Heart right ventricle (tissue), 16 donors: ENCODE measurements around the gene EGFR. TPM values are rescaled to one million over a fixed set of nuclear protein-coding genes. Genes with fewer than 3 reads are reported as not detected.
A peak's percentile ranks its signal among the peaks of the same experiment; 100 is the strongest.

ENCODE experiments used
- ATAC-seq, 8 donors: fragments of 200-7000 bp; cut with Tn5 transposase; one replicate each; pipeline ENCODE4 v1.9.1; 2020; ENCODE audit warnings: mild to moderate bottlenecking in 8 of 8, moderate library complexity in 8 of 8, moderate number of reproducible peaks in 1 of 8
- DNase-seq, 2 donors: peaks; one replicate each; pipeline ENCODE4 v3.0.0-alpha.2; 2020
- H3K27ac ChIP-seq, 10 donors: fragments of 200-600 bp; sonication (generic) in 2 of 10; one replicate each; pipeline versions ENCODE4 v1.5.0 to v1.8.0; 2020 to 2022; ENCODE audit warnings: mild to moderate bottlenecking in 3 of 10
- H3K27me3 ChIP-seq, 7 donors: fragments of 200-600 bp; one replicate each; pipeline ENCODE4 v1.8.0; 2021 to 2022; ENCODE audit warnings: mild to moderate bottlenecking in 2 of 7
- H3K36me3 ChIP-seq, 9 donors: fragments of 200-600 bp; sonication (generic) in 1 of 9; one replicate each; pipeline versions ENCODE4 v1.5.0 to v1.8.0; 2020 to 2022; ENCODE audit warnings: mild to moderate bottlenecking in 2 of 9
- H3K4me1 ChIP-seq, 9 donors: fragments of 200-600 bp; sonication (generic) in 1 of 9; one replicate each; pipeline versions ENCODE4 v1.5.0 to v1.8.0; 2020 to 2022; ENCODE audit warnings: mild to moderate bottlenecking in 4 of 9
- H3K4me3 ChIP-seq, 10 donors: fragments of 200-600 bp; sonication (generic) in 2 of 10; one replicate each; pipeline versions ENCODE4 v1.5.0 to v1.8.0; 2020 to 2022; ENCODE audit warnings: mild to moderate bottlenecking in 7 of 10, moderate library complexity in 2 of 10
- H3K9me3 ChIP-seq, 11 donors: fragments of 200-600 bp in 10 of 11; sonication (generic) in 2 of 11; one replicate each; pipeline versions ENCODE4 v1.5.0 to v1.8.0; 2013 to 2022; ENCODE audit warnings: mild to moderate bottlenecking in 2 of 11, control low read depth in 1 of 11, moderate library complexity in 1 of 11
- CTCF ChIP-seq, 9 donors: fragments of 200-600 bp; sonication (generic) in 2 of 9; IDR thresholded peaks; one replicate each; pipeline versions ENCODE4 v1.5.0 to v1.8.0; 2021 to 2022; ENCODE audit warnings: antibody characterized with exemption in 9 of 9, mild to moderate bottlenecking in 5 of 9, moderate library complexity in 1 of 9
- WGBS, 2 donors: extraction: QIAGEN DNeasy Blood & Tissue Kit; methylation state at CpG; one replicate each; pipeline ENCODE4 v1.1.7; 2013; ENCODE audit warnings: inconsistent platforms in 1 of 2; 5-methylcytosine and 5-hydroxymethylcytosine counted together
- intact Hi-C, 10 donors: fragments of 100-400 bp; cut with DNase I; formaldehyde crosslinking; loops; one replicate each; pipeline versions ENCODE4 v1.11.1 to v1.14.2; 2022
- polyA plus RNA-seq, 2 donors: library from polyadenylated mRNA; stranded (reverse); fragments of 200-250 nt; gene quantifications; one replicate each; pipeline ENCODE4 v1.2.3, GENCODE V29; 2013
- total RNA-seq, 10 donors: library from RNA; stranded (reverse); fragmentation: NEBNext Ultra II Directional in 3 of 10; extraction: Animal tissue kit (Norgen Biotek cat#: 25700) in 3 of 10; gene quantifications; one replicate each; pipeline versions ENCODE4 v1.2.1 to v1.2.4, GENCODE V29; 2021 to 2023
- donor health status: Arrhythmogenic right ventricular cardiomyopathy.
- donor health status: ischemic (EF 13 %, LVEDD 7.1; RV severe dilation, severe dysfunction).
- donor health status: healthy with polysubstance abuse.
- donor health status: DM: no; HTN: yes; CAD: no.
- donor health status: DM: no; HTN: no; CAD: no.
- donor health status: ischemic (EF 25% LVEDD 6.9; RV normal size, moderate dysfunction).
- donor health status: ischemic (EF 25% LVEDD 5.7; RV mildly dilated, moderate dysfunction).
- donor health status: healthy.
- donor health status: DM: yes; HTN: yes; CAD: no.
- donor health status: Ischemic cardiomyopathy.
- donor health status: ischemic (EF 35%, LVEDD 5.7; RV mildly dilated, moderate dysfunction).
- donor health status: nonischemic (EF 11% LVEDD 7.7; RV severe dilation, severe dysfunction).
- donor health status: DM: yes; HTN: yes; CAD: no.
- donor health status: PGD.
- donor health status: ischemic (EF 29% LVEDD 5.4; RV normal size, mild dysfunction).
- donor health status: nonischemic (EF 23%, LVEDD 6.1; RV moderate dilation, normal function).

Gene EGFR
- total and polyA plus RNA-seq, 12 donors = 1.9 to 13.5 (median 7.6) TPM

GRCh38 chr7:55131142-55131929, 112.5 kb downstream of the EGFR start:
- Histone ChIP-seq H3K36me3 (no peaks in the 10 kb centered on the region), H3K4me1 (peaks cover 26 to 85% (median 73%) of the 10 kb centered on the region in 9 donors), H3K27me3 (no peaks in the 10 kb centered on the region), H3K27ac (peak overlapping the region in 9 of 10 donors; percentile 36 to 85 (median 60)), H3K4me3 (no peak overlapping the region), H3K9me3 (peaks cover 0 to 5% (median 0%) of the 10 kb centered on the region in 11 donors)
- no peak for TF ChIP-seq CTCF (IDR thresholded peaks at IDR 0.05)
- 82 to 85% methylated on average over 17 of the region's 17 CpGs for WGBS, 2 donors
- peak in 1 of 2 donors; percentile 23 for DNase-seq
- ATAC-seq = no peak
- intact Hi-C loops = loop anchor here in 5 of 10 donors (5.0 to 10.0 kb wide), 10 partner anchors 34 to 126 kb away; partner anchors contain the start of gene EGFR (in 1 of the 5)

- H3K27me3 ChIP-seq = no peaks in the 10 kb centered on the region
- WGBS, 2 donors = 87 to 96% methylated on average over 5 of the region's 5 CpGs
- no peak for ATAC-seq
- no peaks in the 10 kb centered on the region for H3K36me3 ChIP-seq
- H3K9me3 ChIP-seq = peaks cover 0 to 5% (median 0%) of the 10 kb centered on the region in 11 donors
- intact Hi-C loops = loop anchor here in 5 of 10 donors (5.0 to 10.0 kb wide), 10 partner anchors 35 to 125 kb away; partner anchors contain the start of gene EGFR (in 1 of the 5)
- no peak overlapping the region for H3K4me3 ChIP-seq
- DNase-seq = no peak
- H3K4me1 ChIP-seq = peaks cover 26 to 73% (median 62%) of the 10 kb centered on the region in 9 donors
- TF ChIP-seq CTCF (IDR thresholded peaks at IDR 0.05) = no peak
- peak overlapping the region in 7 of 10 donors; percentile 69 to 88 (median 79) for H3K27ac ChIP-seq
Measured at GRCh38 chr7:55132550-55132889, 113.7 kb downstream of the EGFR start.

GRCh38 chr7:55132890-55133551, 114.2 kb downstream of the EGFR start:
- no peak for TF ChIP-seq CTCF (IDR thresholded peaks at IDR 0.05)
- no peak overlapping the region for H3K4me3 ChIP-seq
- ATAC-seq (peak in 6 of 8 donors; percentile 1 to 27 (median 21)), DNase-seq (no peak)
- H3K27me3 ChIP-seq = no peaks in the 10 kb centered on the region
- no peaks in the 10 kb centered on the region for H3K36me3 ChIP-seq
- intact Hi-C loops = loop anchor here in 5 of 10 donors (5.0 to 10.0 kb wide), 10 partner anchors 36 to 124 kb away; partner anchors contain the start of gene EGFR (in 1 of the 5)
- H3K9me3 ChIP-seq = peaks cover 0 to 5% (median 0%) of the 10 kb centered on the region in 11 donors
- 79 to 83% methylated on average over 10 of the region's 10 CpGs for WGBS, 2 donors
- H3K4me1 ChIP-seq = peaks cover 22 to 68% (median 57%) of the 10 kb centered on the region in 9 donors
- peak overlapping the region; percentile 45 to 88 (median 78) for H3K27ac ChIP-seq
